Measurements from ENCODE around the gene LGALS3BP. TPM values are rescaled to one million over a fixed set of nuclear protein-coding genes. Genes with fewer than 3 reads are reported as not detected.

Gene LGALS3BP
- total RNA-seq, 1 donor from 2014 or later: 365 TPM

DNA sequence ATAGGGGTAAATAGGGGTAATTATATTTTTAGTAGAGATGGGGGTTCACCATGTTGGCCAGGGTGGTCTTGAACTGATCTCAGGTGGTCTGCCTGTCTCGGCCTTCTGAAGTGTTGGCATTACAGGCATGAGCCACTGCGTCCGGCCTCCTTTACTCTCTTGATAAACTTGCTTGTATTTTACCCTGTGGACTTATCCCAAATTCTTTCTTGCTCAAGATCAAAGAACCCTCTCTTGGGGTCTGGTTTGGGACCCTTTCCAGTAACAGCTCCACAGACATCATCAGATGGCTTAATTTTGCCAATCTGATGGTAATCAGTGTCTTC lies 38.6 kb upstream of the LGALS3BP start:
- intact Hi-C loops (cut with DNase I): loop anchor here (2.0 kb wide), 2 partner anchors 64 to 374 kb away; no protein-coding TSS in a partner anchor
- Histone ChIP-seq H3K36me3 (no peaks in the 10 kb centered on the region), H3K27ac (no peak overlapping the region), H3K27me3 (no peaks in the 10 kb centered on the region), H3K4me1 (peaks cover 19 to 43% of the 10 kb centered on the region in 2 donors), H3K4me3 (no peak overlapping the region), H3K9me3 (no peaks in the 10 kb centered on the region)
- TF ChIP-seq, protein P1, sequence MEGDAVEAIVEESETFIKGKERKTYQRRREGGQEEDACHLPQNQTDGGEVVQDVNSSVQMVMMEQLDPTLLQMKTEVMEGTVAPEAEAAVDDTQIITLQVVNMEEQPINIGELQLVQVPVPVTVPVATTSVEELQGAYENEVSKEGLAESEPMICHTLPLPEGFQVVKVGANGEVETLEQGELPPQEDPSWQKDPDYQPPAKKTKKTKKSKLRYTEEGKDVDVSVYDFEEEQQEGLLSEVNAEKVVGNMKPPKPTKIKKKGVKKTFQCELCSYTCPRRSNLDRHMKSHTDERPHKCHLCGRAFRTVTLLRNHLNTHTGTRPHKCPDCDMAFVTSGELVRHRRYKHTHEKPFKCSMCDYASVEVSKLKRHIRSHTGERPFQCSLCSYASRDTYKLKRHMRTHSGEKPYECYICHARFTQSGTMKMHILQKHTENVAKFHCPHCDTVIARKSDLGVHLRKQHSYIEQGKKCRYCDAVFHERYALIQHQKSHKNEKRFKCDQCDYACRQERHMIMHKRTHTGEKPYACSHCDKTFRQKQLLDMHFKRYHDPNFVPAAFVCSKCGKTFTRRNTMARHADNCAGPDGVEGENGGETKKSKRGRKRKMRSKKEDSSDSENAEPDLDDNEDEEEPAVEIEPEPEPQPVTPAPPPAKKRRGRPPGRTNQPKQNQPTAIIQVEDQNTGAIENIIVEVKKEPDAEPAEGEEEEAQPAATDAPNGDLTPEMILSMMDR (IDR thresholded peaks at IDR 0.05): no peak
- DNase-seq (ENCODE audit: low spot score in 2 of 2): no peak

DNA sequence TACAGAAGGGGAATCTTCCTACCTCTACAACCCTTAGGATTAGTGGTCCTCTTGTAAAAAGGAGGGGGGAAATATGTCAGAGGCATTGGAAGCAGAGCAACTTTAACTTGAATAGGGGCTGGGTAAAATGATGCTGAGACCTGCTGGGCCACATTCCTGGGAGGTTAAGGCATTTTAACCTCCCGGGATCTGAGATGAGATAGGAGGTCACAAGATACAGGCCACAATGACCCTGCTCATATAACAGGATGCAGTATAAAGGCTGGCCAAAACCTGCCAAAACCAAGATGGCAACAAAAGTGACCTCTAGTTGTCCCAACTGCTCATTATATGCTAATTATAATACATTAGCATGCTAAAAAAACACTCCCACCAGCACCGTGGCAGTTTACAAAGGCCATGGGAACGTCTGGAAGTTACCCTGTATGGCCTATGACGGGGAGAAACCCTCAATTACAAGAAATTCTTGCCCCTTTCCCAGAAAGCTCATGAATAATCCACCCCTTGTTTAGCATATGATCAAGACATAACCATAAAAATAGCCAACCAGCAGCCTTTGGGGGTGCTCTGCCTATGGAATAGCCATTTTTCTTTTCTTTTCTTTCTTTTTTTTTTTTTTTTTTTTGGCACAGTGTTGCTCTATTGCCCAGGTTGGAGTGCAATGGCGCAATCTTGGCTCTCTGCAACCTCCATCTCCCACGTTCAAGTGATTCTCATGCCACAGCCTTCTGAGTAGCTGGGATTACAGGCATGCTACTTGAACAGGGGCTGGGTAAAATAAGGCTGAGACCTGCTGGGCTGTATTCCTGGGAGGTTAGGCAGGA lies 38.0 kb upstream of the LGALS3BP start:
- Histone ChIP-seq H3K27me3 (no peaks in the 10 kb centered on the region), H3K36me3 (no peaks in the 10 kb centered on the region), H3K4me1 (peaks cover 15 to 38% of the 10 kb centered on the region in 2 donors), H3K9me3 (no peaks in the 10 kb centered on the region), H3K4me3 (no peak overlapping the region), H3K27ac (no peak overlapping the region)
- TF ChIP-seq, protein P1 (IDR thresholded peaks at IDR 0.05): no peak
- peak in 1 of 2 donors; percentile 27 for DNase-seq (ENCODE audit: low spot score in 2 of 2)
- intact Hi-C loops (cut with DNase I): loop anchor here (2.0 kb wide), 2 partner anchors 65 to 375 kb away; no protein-coding TSS in a partner anchor

DNA sequence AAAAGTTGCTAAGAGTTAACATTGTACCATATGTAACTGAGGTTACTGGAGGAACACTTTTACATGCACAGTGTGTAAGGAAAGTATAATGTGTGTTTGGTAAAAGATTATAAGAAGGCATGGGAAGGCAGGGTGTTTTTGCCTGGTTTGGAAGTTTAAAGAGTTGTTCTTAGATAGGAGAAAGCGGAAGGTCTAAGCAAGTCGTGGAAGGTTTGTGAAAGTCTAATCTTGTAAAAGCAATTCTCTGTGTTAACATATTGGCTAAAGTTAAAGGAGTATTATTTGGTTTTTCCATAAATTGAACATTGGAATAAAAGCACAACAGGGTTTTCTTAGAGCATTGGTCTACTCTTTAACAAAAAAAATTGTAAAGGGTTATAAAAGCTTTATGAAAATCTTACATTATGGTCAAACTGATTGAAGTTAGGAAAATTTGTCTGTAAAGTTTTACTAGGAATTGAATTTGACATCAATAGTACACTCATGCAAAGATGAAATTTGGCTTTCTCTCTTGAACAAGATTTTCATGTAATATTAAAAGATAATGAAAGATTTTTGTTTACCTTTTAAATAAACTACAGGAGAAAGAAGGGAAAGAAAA lies 34.5 kb upstream of the LGALS3BP start:
- TF ChIP-seq, protein P1 (IDR thresholded peaks at IDR 0.05): no peak
- H3K9me3 ChIP-seq: no peaks in the 10 kb centered on the region
- intact Hi-C loops (cut with DNase I): no loop called here
- peaks cover 0 to 7% of the 10 kb centered on the region in 2 donors for H3K4me1 ChIP-seq
- H3K27me3 ChIP-seq: no peaks in the 10 kb centered on the region
- no peaks in the 10 kb centered on the region for H3K36me3 ChIP-seq
- DNase-seq (ENCODE audit: low spot score in 2 of 2): no peak
- H3K4me3 ChIP-seq: no peak overlapping the region
- H3K27ac ChIP-seq: no peak overlapping the region

DNA sequence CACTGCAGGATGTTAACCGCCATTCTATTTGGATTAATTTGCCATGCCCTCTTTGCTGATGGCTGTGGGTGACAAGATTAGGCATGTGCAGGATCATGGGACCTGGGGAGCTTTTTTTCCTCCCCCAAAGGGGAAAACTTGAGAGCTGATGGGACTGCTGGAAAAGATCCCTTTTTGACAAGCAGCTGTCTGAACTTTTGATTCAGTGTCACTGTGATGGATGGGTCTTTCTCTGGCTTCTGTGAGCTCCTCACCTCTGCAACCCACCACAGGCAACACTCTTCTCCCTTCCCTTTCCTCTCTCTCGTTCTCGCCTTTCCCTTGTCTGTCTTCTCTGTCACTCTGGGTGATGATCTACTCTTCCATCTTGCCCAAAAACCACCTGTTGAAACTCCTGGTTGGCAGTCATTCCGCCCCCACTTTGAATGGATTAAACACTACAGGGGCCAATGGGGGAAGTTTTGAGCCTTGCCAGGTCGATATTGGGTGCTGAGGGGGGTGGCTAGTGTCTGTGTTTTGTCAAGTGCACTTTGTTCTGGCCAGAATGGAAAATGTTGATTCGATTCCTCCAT lies 32.9 kb upstream of the LGALS3BP start:
- intact Hi-C loops (cut with DNase I): no loop called here

DNA sequence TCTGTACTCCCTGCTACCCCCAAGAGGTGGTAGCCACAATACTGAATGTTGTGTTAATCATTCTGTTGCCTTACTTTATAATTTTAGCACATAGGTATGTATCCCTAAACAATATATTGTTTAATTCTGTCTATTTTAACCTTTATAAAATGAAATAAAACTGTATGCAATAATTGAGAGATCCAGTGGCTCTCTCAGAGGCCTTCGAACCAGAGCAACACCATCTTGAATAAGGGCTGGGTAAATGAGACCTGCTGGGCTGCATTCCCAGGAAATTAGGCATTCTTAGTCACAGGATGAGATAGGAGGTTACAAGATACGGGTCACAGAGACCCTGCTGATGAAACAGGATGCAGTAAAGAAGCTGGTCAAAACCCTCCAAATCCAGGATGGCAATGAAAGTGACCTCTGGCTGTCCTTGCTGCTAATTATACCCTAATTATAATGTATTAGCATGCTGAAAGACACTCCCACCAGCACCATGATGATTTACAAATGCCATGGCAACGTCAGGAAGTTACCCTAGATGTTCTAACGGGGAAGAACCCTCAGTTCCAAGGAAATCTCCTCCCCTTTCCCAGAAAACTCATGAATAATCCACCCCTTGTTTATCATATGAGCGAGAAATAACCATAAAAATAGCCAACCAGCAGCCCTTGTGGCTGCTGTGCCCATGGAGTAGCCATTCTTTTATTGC lies 31.9 kb upstream of the LGALS3BP start:
- no peak overlapping the region for H3K27ac ChIP-seq
- DNase-seq (ENCODE audit: low spot score in 2 of 2): peak in 1 of 2 donors; percentile 44
- H3K27me3 ChIP-seq: no peaks in the 10 kb centered on the region
- intact Hi-C loops (cut with DNase I): no loop called here
- H3K4me3 ChIP-seq: no peak overlapping the region
- TF ChIP-seq, protein P1 (IDR thresholded peaks at IDR 0.05): no peak
- H3K4me1 ChIP-seq: peaks cover 0 to 18% of the 10 kb centered on the region in 2 donors
- no peaks in the 10 kb centered on the region for H3K9me3 ChIP-seq
- H3K36me3 ChIP-seq: no peaks in the 10 kb centered on the region

More for the DNA sequence above, 32.9 kb upstream of the LGALS3BP start:
- H3K27me3 ChIP-seq: no peaks in the 10 kb centered on the region
- H3K9me3 ChIP-seq: no peaks in the 10 kb centered on the region
- TF ChIP-seq, protein P1 (IDR thresholded peaks at IDR 0.05): no peak
- H3K27ac ChIP-seq: no peak overlapping the region
- peaks cover 0 to 15% of the 10 kb centered on the region in 2 donors for H3K4me1 ChIP-seq
- H3K36me3 ChIP-seq: no peaks in the 10 kb centered on the region
- H3K4me3 ChIP-seq: no peak overlapping the region
- peak in 1 of 2 donors; percentile 44 for DNase-seq (ENCODE audit: low spot score in 2 of 2)

All from ascending aorta (tissue), 2 donors.